ENCODE results near the gene CBLN3. TPM values are rescaled to one million over a fixed set of nuclear protein-coding genes. Genes with fewer than 3 reads are reported as not detected.

CBLN3 gene
- total and polyA plus RNA-seq, 9 of the 15 experiments (the other 6 are each of a cell fraction or from before 2014, with no cell fraction given) = 0.05 to 0.59 (median 0.26) TPM; not detected in 1

- peak; percentile 47 for TF ChIP-seq REST (IDR thresholded peaks at IDR 0.05; ENCODE audit: borderline replicate concordance)
- TF ChIP-seq REST (CRISPR knock-in tag; IDR thresholded peaks at IDR 0.05; ENCODE audit: low read depth) = no peak
- no peak for TF ChIP-seq TOE1 (IDR thresholded peaks at IDR 0.05; ENCODE audit: borderline replicate concordance)
- no peak for TF ChIP-seq TOE1 (CRISPR knock-in tag; IDR thresholded peaks at IDR 0.05; ENCODE audit: borderline replicate concordance, low read depth)
- peak; percentile 83 for TF ChIP-seq RAD51 (IDR thresholded peaks at IDR 0.05; ENCODE audit: borderline replicate concordance, low read depth)
- TF ChIP-seq ZNF318 (IDR thresholded peaks at IDR 0.05; ENCODE audit: borderline replicate concordance in 1 of 2, low read depth in 1 of 2) = no peak
- TF ChIP-seq NBN (IDR thresholded peaks at IDR 0.05; ENCODE audit: low read depth) = no peak
- no peak for TF ChIP-seq KLF16 (IDR thresholded peaks at IDR 0.05)
- TF ChIP-seq PCBP2 (IDR thresholded peaks at IDR 0.05; ENCODE audit: low read depth, low read length, poor library complexity, severe bottlenecking) = no peak
- TF ChIP-seq NONO (IDR thresholded peaks at IDR 0.05; ENCODE audit: low read depth in 2 of 2, low read length in 1 of 2) = no peak
Measured at GRCh38 chr14:24389226-24389848, 40.1 kb downstream of the CBLN3 start (continued).
